DOHH2 (cell line): Measurements from ENCODE around the gene MIS18A.
A peak's percentile ranks its signal among the peaks of the same experiment; 100 is the strongest.
"Not testable (repeated sequence)": the region's sequence is repeated elsewhere in the genome, so short reads cannot be mapped to it uniquely, and the experiment has no call there.

Experiments
- H3F3A ChIP-seq: fragments of 200-600 bp; sonication (generic), shearing (Covaris generic); 2 replicates; pipeline ENCODE4 v1.6.0; 2016; ENCODE audit warnings: antibody characterized with exemption, mild to moderate bottlenecking; ENCODE audit not compliant: control insufficient read depth, insufficient read depth
- H3K27ac ChIP-seq: fragments of 200-600 bp; sonication (generic); 2 replicates; pipeline ENCODE4 v1.5.1; 2014; ENCODE audit warnings: low read depth, mild to moderate bottlenecking, low read length, moderate library complexity
- H3K27me3 ChIP-seq: fragments of 200-600 bp; sonication (generic); 2 replicates; pipeline ENCODE4 v1.6.1; 2014; ENCODE audit warnings: mild to moderate bottlenecking, low read length, mixed read lengths; ENCODE audit not compliant: control insufficient read depth
- H3K36me3 ChIP-seq: fragments of 200-600 bp; sonication (generic); 2 replicates; pipeline ENCODE4 v1.6.1; 2014; ENCODE audit warnings: mild to moderate bottlenecking, low read length, moderate library complexity, mixed read lengths; ENCODE audit not compliant: control insufficient read depth
- H3K4me1 ChIP-seq: fragments of 200-600 bp; sonication (generic); 2 replicates; pipeline ENCODE4 v1.6.1; 2014; ENCODE audit warnings: mild to moderate bottlenecking, low read length, mixed read lengths; ENCODE audit not compliant: control insufficient read depth
- H3K4me2 ChIP-seq: fragments of 200-600 bp; sonication (generic); 2 replicates; pipeline ENCODE4 v1.6.0; 2014; ENCODE audit warnings: mild to moderate bottlenecking, low read length, moderate library complexity
- H3K4me3 ChIP-seq: fragments of 200-600 bp; sonication (generic); 2 replicates; pipeline ENCODE4 v1.5.1; 2014; ENCODE audit warnings: mild to moderate bottlenecking, low read length, mixed read lengths
- H3K79me2 ChIP-seq: fragments of 200-600 bp; sonication (generic); 2 replicates; pipeline ENCODE4 v1.6.1; 2014; ENCODE audit warnings: mild to moderate bottlenecking, low read length, mixed read lengths; ENCODE audit not compliant: control insufficient read depth
- H3K9me2 ChIP-seq: fragments of 200-600 bp; sonication (generic); replicated peaks from 2 replicates; pipeline ENCODE4 v1.6.1; 2014; ENCODE audit warnings: mild to moderate bottlenecking, low read length, mixed read lengths; ENCODE audit not compliant: control insufficient read depth
- H3K9me3 ChIP-seq: fragments of 200-600 bp; sonication (generic); 2 replicates; pipeline ENCODE4 v1.6.1; 2014; ENCODE audit warnings: antibody characterized with exemption, low read length, mixed read lengths; ENCODE audit not compliant: control insufficient read depth, insufficient read depth
- H4K20me1 ChIP-seq: fragments of 200-600 bp; sonication (generic); 2 replicates; pipeline ENCODE4 v1.6.0; 2014; ENCODE audit warnings: low read depth, mild to moderate bottlenecking, antibody characterized with exemption, low read length, moderate library complexity; ENCODE audit not compliant: control insufficient read depth, insufficient read depth
- EZH2phosphoT487 ChIP-seq: fragments of 200-600 bp; sonication (generic); IDR thresholded peaks from 2 replicates; pipeline ENCODE4 v1.6.1; 2017; ENCODE audit warnings: borderline replicate concordance, mild to moderate bottlenecking, antibody characterized with exemption, low read length, moderate library complexity, mixed read lengths
- TF ChIP-seq, protein P1 (sequence below): fragments of 200-600 bp; sonication (generic); IDR thresholded peaks from one replicate; pipeline ENCODE4 v1.5.1; 2014; ENCODE audit warnings: antibody characterized with exemption, mild to moderate bottlenecking, low read depth, low read length; ENCODE audit not compliant: poor library complexity, severe bottlenecking

MIS18A gene

DNA sequence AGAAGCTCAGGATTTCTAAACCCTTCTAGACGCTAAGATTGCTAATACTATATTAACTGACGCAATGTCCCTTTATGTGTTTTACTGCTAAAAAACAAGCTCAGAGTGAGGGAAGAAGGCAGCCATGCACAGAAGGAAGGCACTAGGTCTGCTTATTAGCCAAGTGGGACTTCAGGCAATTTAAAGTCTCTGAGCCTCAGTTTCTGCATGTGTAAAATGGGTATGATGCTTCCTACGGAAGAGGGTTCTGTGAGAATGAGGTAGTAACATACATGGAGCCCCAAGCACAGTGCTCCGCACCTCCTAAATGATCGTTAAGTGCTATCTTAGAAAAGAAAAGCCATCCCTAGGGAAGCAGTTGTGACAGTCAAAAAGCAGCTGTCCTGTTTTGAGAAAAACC is 16.9 kb downstream of the MIS18A start:
- no peaks in the 10 kb centered on the region for H3F3A ChIP-seq
- no peaks in the 10 kb centered on the region for H3K9me2 ChIP-seq
- H3K27me3 ChIP-seq, result peaks cover 6% of the 10 kb centered on the region

DNA sequence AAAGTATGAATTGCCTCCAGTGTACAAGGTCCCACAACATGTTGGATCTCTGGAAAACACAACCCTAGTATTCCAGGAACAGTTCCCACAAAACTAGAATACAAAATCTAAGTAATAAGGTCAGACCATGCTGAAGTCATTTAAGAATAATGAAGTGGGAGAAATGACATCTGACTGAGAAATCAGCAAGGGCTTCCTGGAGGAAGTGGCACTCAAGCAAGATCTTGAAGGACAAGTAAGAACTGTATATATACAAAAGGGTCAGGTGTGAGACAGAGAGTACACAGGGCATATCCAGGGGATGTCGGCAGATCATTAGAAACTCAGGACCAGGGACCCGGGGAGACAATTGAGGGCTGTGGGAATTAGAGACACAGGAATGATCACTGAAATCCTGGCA is 18.7 kb downstream of the MIS18A start:
- no peaks in the 10 kb centered on the region for H3K9me3 ChIP-seq
- no peaks in the 10 kb centered on the region for H4K20me1 ChIP-seq
- no peaks in the 10 kb centered on the region for H3K79me2 ChIP-seq
- H3K27ac ChIP-seq, result no peak overlapping the region
- H3K4me3 ChIP-seq, result no peak overlapping the region
- no peak overlapping the region for H3K4me2 ChIP-seq
- no peak for TF ChIP-seq EZH2phosphoT487
- TF ChIP-seq, protein P1, sequence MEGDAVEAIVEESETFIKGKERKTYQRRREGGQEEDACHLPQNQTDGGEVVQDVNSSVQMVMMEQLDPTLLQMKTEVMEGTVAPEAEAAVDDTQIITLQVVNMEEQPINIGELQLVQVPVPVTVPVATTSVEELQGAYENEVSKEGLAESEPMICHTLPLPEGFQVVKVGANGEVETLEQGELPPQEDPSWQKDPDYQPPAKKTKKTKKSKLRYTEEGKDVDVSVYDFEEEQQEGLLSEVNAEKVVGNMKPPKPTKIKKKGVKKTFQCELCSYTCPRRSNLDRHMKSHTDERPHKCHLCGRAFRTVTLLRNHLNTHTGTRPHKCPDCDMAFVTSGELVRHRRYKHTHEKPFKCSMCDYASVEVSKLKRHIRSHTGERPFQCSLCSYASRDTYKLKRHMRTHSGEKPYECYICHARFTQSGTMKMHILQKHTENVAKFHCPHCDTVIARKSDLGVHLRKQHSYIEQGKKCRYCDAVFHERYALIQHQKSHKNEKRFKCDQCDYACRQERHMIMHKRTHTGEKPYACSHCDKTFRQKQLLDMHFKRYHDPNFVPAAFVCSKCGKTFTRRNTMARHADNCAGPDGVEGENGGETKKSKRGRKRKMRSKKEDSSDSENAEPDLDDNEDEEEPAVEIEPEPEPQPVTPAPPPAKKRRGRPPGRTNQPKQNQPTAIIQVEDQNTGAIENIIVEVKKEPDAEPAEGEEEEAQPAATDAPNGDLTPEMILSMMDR, result no peak
- H3F3A ChIP-seq, result no peaks in the 10 kb centered on the region
- no peaks in the 10 kb centered on the region for H3K36me3 ChIP-seq
- no peaks in the 10 kb centered on the region for H3K9me2 ChIP-seq
- H3K27me3 ChIP-seq, result peaks cover 14% of the 10 kb centered on the region
- no peaks in the 10 kb centered on the region for H3K4me1 ChIP-seq

More for the DNA sequence above, 16.9 kb downstream of the MIS18A start:
- Histone ChIP-seq H3K4me3 (no peak overlapping the region), H3K27ac (no peak overlapping the region), H3K4me1 (no peaks in the 10 kb centered on the region), H3K9me3 (no peaks in the 10 kb centered on the region), H4K20me1 (no peaks in the 10 kb centered on the region), H3K79me2 (no peaks in the 10 kb centered on the region), H3K36me3 (peaks cover 3% of the 10 kb centered on the region), H3K4me2 (no peak overlapping the region)
- TF ChIP-seq, protein P1, result no peak
- no peak for TF ChIP-seq EZH2phosphoT487

DNA sequence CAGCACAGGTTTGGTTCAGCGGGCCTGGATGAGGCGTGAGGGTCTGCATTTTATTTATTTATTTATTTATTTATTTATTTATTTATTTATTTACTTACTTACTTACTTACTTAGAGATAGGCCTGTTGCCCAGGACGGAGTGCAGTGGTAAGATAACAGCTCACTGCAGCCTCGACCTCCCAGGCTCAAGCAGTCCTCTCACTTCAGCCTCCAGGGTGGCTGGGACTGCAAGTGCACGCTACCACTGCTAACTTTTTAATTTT is 20.1 kb downstream of the MIS18A start:
- not testable (repeated sequence) for H3K27ac ChIP-seq, H4K20me1 ChIP-seq, H3K9me3 ChIP-seq, H3K9me2 ChIP-seq, H3K4me1 ChIP-seq, H3K79me2 ChIP-seq, H3F3A ChIP-seq, H3K4me3 ChIP-seq, H3K4me2 ChIP-seq, H3K36me3 ChIP-seq
- peaks cover 14% of the 10 kb centered on the region for H3K27me3 ChIP-seq

DNA sequence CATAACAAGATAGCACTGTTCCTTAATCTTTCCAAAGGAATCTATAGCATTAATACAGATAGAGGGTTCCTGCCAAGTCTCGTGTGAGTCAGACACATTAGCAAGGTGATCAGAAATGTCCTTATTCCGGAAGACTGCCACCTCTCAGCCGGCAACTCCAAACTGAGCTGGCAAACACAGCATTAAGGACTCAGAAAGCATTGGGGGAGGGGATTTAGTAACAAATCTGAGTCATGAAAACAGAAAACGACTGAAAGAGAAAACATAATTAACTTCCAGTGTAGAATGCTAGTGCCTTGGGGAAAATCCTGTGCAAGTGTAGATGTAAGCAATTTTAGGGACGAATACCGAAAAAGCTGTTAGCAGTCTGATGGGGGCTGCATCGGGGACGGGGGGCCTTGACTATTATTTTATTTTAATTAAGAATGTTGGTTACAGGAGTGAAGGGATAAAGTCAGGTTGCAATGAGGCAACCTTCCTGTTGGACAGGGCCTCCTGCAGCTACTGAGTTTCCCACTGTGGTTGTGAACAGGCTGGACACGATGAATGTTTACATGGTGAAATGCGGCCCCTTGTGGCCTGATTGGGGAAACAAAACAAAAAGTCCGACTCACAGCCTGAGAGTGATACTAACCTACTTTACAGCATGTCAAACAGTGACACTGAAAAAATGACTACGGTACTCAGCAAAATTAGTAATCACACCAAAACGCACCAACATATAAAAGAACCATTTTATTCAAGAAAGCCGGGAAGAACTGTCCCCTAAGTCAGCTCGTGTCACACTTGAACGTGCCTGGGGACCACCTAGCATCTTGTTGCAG is 20.7 kb downstream of the MIS18A start:
- Histone ChIP-seq H3K36me3 (no peaks in the 10 kb centered on the region), H3K27me3 (peaks cover 14% of the 10 kb centered on the region), H3K4me1 (no peaks in the 10 kb centered on the region), H3K4me3 (no peak overlapping the region), H3K27ac (no peak overlapping the region), H3F3A (no peaks in the 10 kb centered on the region), H4K20me1 (no peaks in the 10 kb centered on the region), H3K9me3 (no peaks in the 10 kb centered on the region), H3K4me2 (no peak overlapping the region), H3K79me2 (no peaks in the 10 kb centered on the region), H3K9me2 (no peaks in the 10 kb centered on the region)
- TF ChIP-seq EZH2phosphoT487, result no peak
- TF ChIP-seq, protein P1, result peak; percentile 68
